ENCODE data around the gene NTM. TPM values are rescaled to one million over a fixed set of nuclear protein-coding genes. Genes with fewer than 3 reads are reported as not detected.

Gene NTM
- total and polyA plus RNA-seq, 2 of the 8 experiments (the other 6 are each of a cell fraction or from before 2014, with no cell fraction given): 13.4 to 20.0 TPM

GRCh38 chr11:131962818-131963217 lies 592.4 kb downstream of the NTM start:
- Histone ChIP-seq H3K27me3 (replicated peaks in 1 of 4; ENCODE audit: control insufficient read depth in 3 of 4, extremely low read depth in 1 of 4, insufficient read depth in 3 of 4, low read length in 3 of 4) (no peaks in the 10 kb centered on the region), H4K5ac (ENCODE audit: insufficient read length, low read depth, low read length) (no peak overlapping the region), H3K79me2 (ENCODE audit: control insufficient read depth in 1 of 2, insufficient read depth in 2 of 2, low read length in 2 of 2) (no peaks in the 10 kb centered on the region), H3K4me1 (replicated peaks in 1 of 4; ENCODE audit: control insufficient read depth in 3 of 4, insufficient read depth in 4 of 4, low read length in 3 of 4) (peaks cover 0 to 2% (median under 1%) of the 10 kb centered on the region in 4 experiments; a peak in 2 of 7 replicates), H3K23ac (ENCODE audit: insufficient read length) (no peak overlapping the region), H2BK20ac (ENCODE audit: low read length) (no peak overlapping the region), H3K4ac (replicated peaks; ENCODE audit: insufficient read length, low read depth, low read length) (no peak overlapping the region), H3K23me2 (ENCODE audit: low read depth, low read length) (no peaks in the 10 kb centered on the region), H3K18ac (ENCODE audit: extremely low read depth, low read length) (no peak overlapping the region), H2BK5ac (ENCODE audit: low read depth, low read length) (no peak overlapping the region), H3K9me3 (ENCODE audit: insufficient read depth in 2 of 2, low read depth in 1 of 2, low read length in 1 of 2) (no peaks in the 10 kb centered on the region), H2BK15ac (ENCODE audit: low read length) (no peak overlapping the region), H3K9ac (replicated peaks in 1 of 4; ENCODE audit: extremely low read depth in 1 of 4, low read depth in 3 of 4, low read length in 3 of 4) (no peak overlapping the region), H4K8ac (ENCODE audit: extremely low read depth, insufficient read depth, low read length) (no peak overlapping the region), H3K36me3 (ENCODE audit: control insufficient read depth in 2 of 4, insufficient read depth in 4 of 4, low read length in 3 of 4) (no peaks in the 10 kb centered on the region; a peak in 1 of 8 replicates), H3K27ac (ENCODE audit: low read depth, low read length) (no peak overlapping the region), H2AFZ (ENCODE audit: low read length) (no peak overlapping the region), H3K4me3 (ENCODE audit: extremely low read depth in 1 of 4, insufficient read depth in 2 of 4, low read depth in 3 of 4, low read length in 4 of 4) (no peak overlapping the region), H3K14ac (ENCODE audit: insufficient read length) (no peak overlapping the region), H3K79me1 (ENCODE audit: low read depth, low read length) (peaks cover 4% of the 10 kb centered on the region; the same call in 1 of the 2 replicates), H4K91ac (replicated peaks; ENCODE audit: insufficient read length, low read length) (no peak overlapping the region), H3K56ac (replicated peaks; ENCODE audit: insufficient read length, low read depth, low read length) (no peak overlapping the region), H3K4me2 (ENCODE audit: insufficient read depth in 1 of 2, low read depth in 2 of 2, low read length in 2 of 2) (no peak overlapping the region), H2AK5ac (ENCODE audit: low read depth, low read length) (no peak overlapping the region), H2BK120ac (replicated peaks; ENCODE audit: low read depth, low read length) (no peak overlapping the region), H4K20me1 (replicated peaks in 1 of 2; ENCODE audit: control insufficient read depth in 1 of 2, insufficient read depth in 2 of 2, low read length in 2 of 2) (no peaks in the 10 kb centered on the region), H2BK12ac (ENCODE audit: low read depth, low read length) (no peak overlapping the region)
- no peak for DNase-seq (ENCODE audit: low read depth in 1 of 2, low spot score in 2 of 2)
- no peak for FAIRE-seq
- 91% methylated on average over 7 of the region's 7 CpGs; no CpG with 5 or more reads in 1 of the 2 experiments for WGBS, 2 experiments (ENCODE audit: extremely low coverage in 1 of 2, insufficient coverage in 1 of 2, insufficient read length in 1 of 2, insufficient replicate concordance in 2 of 2, low coverage in 1 of 2, low lambda C conversion rate in 2 of 2, missing lambda C conversion rate in 1 of 2)
- ChIA-PET CTCF (ENCODE audit: partially characterized antibody) (interaction anchor here (1.0 kb wide), 1 partner anchor 161 kb away, joined by 3 read pairs; no protein-coding TSS in a partner anchor), POLR2A (ENCODE audit: partially characterized antibody) (no interaction called here)
- no peak for TF ChIP-seq TAF1 (IDR thresholded peaks at IDR 0.05; ENCODE audit: low read depth, low read length)
- TF ChIP-seq SUZ12 (IDR thresholded peaks at IDR 0.05; ENCODE audit: low read length): no peak
- no peak for TF ChIP-seq YY1 (IDR thresholded peaks at IDR 0.05; ENCODE audit: low read depth, low read length)
